ENCODE data around the gene KLHL29. TPM values are rescaled to one million over a fixed set of nuclear protein-coding genes. Genes with fewer than 3 reads are reported as not detected.

KLHL29 gene
- total RNA-seq, 1 experiment from 2014 or later: 16.7 TPM

GRCh38 chr2:23359631-23360567 lies 25.1 kb upstream of the KLHL29 start:
- RAD21 ChIA-PET (ENCODE audit: low non-redundant PET in 1 of 2, low total read pairs in 2 of 2, uncharacterized antibody in 2 of 2, unreplicated experiment in 2 of 2): no interaction called here
- no peaks in the 10 kb centered on the region for H3K9me3 ChIP-seq (ENCODE audit: control insufficient read depth in 1 of 2, insufficient read depth in 1 of 2, low read depth in 1 of 2, low read length in 2 of 2)
- CTCF ChIA-PET: no interaction called here
- H3K79me2 ChIP-seq (ENCODE audit: insufficient read depth, low read length): no peaks in the 10 kb centered on the region
- no peak for DNase-seq (ENCODE audit: low read depth, low spot score)
- peaks cover 19% of the 10 kb centered on the region; the same call in 1 of the 2 replicates for H3K27me3 ChIP-seq (ENCODE audit: insufficient read depth, low read length)
- TF ChIP-seq CBX3 (IDR thresholded peaks at IDR 0.05; ENCODE audit: low read depth) (no peak), REST (IDR thresholded peaks at IDR 0.05; ENCODE audit: low read depth) (no peak), CTCF (IDR thresholded peaks at IDR 0.05 in 2 of 3, conservative IDR thresholded peaks at IDR 0.05 in 1 of 3; ENCODE audit: borderline replicate concordance in 1 of 3, insufficient read depth in 1 of 3, low read depth in 2 of 3, low read length in 2 of 3) (no peak), ZFX (IDR thresholded peaks at IDR 0.05) (no peak), CEBPB (IDR thresholded peaks at IDR 0.05; ENCODE audit: low read depth) (no peak), JUND (IDR thresholded peaks at IDR 0.05) (no peak), ZNF274 (IDR thresholded peaks at IDR 0.05; ENCODE audit: low read depth, low read length) (no peak), EZH2 (IDR thresholded peaks at IDR 0.05) (no peak)
- no peaks in the 10 kb centered on the region for H3K9me2 ChIP-seq (ENCODE audit: insufficient read depth)
- no peak overlapping the region for H3K27ac ChIP-seq (ENCODE audit: low read depth, low read length)
- POLR2A ChIA-PET: no interaction called here
- ATAC-seq: no peak
- no peak overlapping the region for H2AFZ ChIP-seq (ENCODE audit: low read depth, low read length, poor library complexity, severe bottlenecking)
- H3K9ac ChIP-seq (ENCODE audit: low read length): no peak overlapping the region
- H4K20me1 ChIP-seq (ENCODE audit: insufficient read depth): no peaks in the 10 kb centered on the region
- H3K4me2 ChIP-seq (ENCODE audit: low read length): no peak overlapping the region
- peaks cover 0 to 3% of the 10 kb centered on the region in 2 experiments; a peak in 1 of 4 replicates for H3K4me1 ChIP-seq (ENCODE audit: control insufficient read depth in 1 of 2, insufficient read depth in 2 of 2, low read length in 2 of 2)
- intact Hi-C loops (cut with micrococcal nuclease): no loop called here
- no peak overlapping the region for H3K4me3 ChIP-seq (replicated peaks in 1 of 2; ENCODE audit: low read depth in 1 of 2, low read length in 2 of 2)
- H3K36me3 ChIP-seq (ENCODE audit: control insufficient read depth in 1 of 2, insufficient read depth in 2 of 2, low read length in 2 of 2): no peaks in the 10 kb centered on the region
- no TSS peak for BruUV-seq (replicated peaks)
